ENCODE results near the gene BRD4.

BRD4 gene

GRCh38 chr19:15315101-15315500 is 17.2 kb downstream of the BRD4 start:
- no peak for DNase-seq (ENCODE audit: low spot score)

GRCh38 chr19:15313649-15314279 is 18.6 kb downstream of the BRD4 start:
- no peak for DNase-seq (ENCODE audit: low spot score)

GRCh38 chr19:15307169-15307568 is 25.2 kb downstream of the BRD4 start:
- no peak for DNase-seq (ENCODE audit: low spot score)

DNA sequence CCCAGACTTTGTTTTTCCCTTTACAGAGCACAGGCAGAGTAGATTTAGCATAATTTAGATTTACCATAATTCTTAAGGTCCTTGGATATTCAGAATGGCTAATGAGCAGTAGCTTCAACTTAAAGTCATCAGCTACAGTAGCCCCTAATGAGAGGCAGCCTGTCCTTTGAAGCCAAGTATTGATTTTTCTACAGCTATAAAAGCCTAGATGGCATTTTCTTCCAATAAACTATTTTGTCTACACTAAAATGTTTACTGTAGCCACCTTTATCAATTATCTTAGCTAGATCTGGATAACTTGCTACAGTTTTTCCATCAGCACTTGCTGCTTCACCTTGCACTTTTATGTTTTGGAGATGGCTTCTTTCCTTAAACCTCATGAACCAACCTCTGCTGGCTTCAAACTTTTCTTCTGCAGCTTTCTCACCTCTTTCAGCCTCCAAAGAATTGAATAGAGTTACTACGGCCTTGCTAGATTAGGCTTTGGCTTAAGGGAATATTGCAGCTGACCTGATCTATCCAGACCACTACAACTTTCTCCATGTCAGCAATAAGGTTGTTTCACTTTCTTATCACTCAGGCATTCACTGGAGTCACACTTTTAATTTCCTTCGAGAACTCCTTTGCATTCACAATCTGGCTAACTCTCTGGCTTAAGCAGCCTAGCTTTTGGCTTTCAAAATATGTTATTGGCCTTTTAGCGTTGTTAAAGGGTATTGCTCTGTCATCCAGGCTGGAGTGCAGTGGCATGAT is 26.6 kb downstream of the BRD4 start:
- DNase-seq (ENCODE audit: low spot score) = no peak

DNA sequence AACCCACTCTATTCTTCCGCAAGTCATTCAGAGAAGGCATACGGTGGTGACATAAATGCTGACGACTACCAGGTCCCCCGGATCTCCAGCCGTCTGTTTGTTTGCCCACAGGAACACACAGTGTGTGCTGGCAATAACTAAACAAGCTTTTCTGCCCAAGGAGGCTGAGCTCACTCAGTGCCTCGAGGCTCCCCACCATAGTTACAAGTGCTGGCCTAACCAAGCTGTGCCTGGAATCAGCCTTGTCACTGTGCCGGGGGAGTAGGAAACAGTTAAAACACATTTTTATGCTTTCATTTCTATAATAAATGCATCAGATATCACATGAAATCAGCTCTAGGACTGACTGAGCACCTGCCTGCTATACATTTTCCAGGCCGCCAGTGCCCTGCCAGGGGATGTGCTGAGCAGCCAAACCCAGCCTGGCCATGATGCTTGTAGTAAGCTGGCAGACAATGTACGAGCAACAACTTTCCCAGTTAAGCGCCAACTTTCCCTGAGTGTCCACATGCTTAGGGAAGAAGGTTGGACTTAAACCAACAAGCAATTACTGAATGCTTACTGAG is 28.1 kb downstream of the BRD4 start:
- no peak for DNase-seq (ENCODE audit: low spot score)

DNA sequence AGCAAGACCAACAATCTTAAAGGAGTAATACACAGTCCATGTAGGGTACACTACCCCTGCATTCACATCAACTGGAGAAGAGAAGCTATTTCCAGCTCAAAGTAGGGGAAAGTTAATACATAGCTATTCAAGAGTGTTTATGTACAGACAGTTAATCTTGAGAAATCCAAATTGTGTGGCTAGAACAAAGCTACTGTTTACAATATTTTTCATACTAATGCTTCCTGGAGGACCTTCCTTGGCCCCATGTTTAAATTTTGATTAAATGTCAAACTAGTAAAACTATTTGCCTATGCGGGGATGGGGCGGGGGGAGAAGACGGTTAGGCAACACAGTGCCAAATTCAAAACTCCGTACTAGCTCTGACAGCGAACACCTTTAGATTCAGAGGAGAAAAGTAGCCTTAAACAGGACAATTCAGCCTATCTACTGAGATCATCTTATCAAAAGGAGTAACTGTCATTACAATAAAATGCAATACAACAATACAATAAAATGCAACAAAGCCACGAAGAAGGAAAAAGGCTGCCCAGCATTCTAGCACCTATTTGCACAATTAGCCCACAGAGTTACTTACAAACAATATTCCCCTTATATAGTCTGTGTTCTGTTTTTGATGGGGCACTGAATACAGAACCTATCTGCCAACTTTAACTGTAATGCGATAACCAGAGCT is 29.1 kb downstream of the BRD4 start:
- DNase-seq (ENCODE audit: low spot score) = no peak

DNA sequence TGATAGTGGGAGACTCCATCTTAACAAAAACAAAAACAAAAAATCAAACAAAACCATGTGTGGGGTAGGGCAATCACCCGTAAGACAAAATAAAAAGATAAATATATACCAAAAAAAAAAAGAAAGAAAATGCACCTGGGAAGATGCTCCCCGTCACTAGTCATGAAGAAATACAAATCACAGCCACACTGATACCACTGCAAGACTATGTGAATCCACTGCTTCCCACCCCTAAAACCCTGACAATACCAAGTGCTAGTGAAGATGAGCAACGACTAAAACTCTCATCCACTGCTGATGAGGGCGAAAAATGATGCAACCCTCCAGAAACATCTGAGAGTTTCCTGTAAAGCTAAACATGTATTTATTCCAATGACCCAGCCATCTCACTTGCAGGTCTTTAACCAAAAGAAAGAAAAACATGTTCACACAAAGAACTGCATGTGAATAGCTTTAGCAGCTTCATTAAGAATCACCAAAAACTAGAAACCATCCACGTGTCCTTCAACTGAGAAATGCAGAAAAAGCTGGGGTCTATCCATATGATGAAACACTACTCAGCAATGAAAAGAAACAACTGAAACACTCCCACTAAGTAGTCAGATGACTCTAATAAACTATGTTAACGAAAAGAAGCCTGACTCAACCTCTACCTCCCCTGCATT is 31.7 kb downstream of the BRD4 start:
- no peak for DNase-seq (ENCODE audit: low spot score)

DNA sequence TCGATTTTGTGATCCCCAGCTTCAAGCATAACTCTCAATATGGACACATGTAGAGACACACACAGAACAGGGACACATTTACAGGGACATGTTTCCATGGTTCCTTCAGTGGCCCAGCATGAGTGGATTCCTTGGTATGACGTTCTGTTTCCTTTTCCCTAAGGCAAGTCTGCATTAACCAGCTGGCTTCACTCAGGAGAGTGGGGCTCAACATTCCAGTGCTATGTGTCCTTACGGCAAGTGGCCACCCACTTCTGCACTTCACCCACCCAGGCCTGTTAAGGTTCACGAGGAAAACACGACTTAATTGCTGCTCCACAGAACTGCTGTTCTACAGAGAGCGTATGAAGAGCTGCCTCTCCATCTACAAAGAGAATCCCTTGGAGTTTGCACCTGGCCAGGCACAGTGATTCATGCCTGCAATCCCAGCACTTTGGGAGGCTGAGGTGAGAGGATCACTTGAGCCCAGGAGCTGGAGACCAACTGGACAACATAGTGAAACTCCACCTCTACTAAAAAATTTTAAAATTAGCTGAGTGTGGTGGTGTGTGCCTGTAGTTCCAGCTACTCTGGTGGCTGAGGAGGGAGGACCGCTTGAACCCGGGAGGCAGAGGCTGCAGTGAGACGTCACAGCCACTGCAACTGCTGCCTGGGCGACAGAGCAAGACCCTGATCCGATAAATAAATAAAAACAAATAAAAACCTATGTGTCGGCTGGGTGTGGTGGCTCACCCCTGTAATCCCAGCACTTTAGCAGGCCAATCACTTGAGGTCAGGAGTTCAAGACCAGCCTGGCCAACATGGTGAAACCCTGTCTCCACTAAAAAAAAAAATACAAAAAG is 32.5 kb downstream of the BRD4 start:
- no peak for DNase-seq (ENCODE audit: low spot score)

DNA sequence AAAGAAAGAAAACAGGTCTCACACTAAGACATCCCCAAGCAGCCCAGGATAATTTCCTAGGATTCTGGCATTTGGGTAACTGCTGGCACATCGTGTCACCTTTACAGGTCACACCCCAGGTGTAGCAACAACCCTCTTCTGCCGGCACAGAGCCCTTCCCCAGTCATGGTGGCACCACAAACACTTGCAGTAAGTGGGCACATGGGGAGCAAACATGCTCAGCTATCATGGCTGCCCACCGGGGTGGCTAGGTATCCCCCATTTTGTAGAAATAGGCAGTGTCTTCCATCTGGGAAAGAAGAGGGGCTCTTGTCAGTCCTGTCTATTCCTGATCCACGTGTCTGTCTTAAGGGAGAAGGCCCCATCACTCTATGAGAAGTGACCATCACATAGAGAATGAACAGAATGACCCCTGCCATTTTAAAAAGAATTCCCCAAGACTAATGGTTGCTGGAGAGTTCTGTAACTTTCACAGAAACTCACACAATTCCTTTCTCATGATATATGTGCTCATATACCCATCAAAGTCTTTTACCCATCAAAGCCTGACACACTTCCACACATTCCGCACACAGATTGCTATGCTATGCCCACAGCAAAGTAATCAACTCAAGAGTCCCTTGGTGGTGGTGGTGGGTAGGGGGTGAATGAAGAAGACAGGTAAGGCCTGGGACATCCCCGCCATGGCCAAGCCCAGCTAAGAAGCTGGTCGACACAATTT is 33.3 kb downstream of the BRD4 start:
- no peak for DNase-seq (ENCODE audit: low spot score)

- DNase-seq (ENCODE audit: low spot score) = no peak
Observed at GRCh38 chr19:15297416-15298224, 34.7 kb downstream of the BRD4 start.

DNA sequence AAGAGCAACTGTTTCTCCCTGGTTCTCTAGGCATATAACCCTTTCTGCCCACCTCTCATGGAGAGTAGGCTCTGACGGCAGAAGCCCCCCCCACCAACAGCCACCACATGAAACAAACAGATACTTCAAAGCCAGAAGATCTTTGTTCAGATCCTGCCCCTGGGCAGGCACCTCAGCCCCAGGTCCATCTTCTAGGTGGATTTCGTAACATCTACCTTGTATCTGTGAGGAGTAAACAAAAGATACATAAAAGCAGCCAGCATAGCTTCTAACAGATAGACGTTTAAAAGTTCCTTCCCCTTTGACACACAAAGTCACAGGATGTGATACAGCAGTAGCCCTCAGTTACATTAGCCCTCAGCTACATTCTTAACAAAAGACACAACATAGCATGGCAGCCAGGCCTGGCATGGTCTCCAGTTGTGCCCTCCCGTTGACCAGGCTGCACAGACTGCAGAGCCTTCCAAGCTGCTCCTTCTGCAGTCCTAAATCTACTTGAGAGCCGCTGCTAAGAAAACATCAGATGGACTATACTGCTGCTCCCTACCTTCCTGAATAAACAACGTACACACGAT is 35.4 kb downstream of the BRD4 start:
- DNase-seq (ENCODE audit: low spot score) = no peak

DNA sequence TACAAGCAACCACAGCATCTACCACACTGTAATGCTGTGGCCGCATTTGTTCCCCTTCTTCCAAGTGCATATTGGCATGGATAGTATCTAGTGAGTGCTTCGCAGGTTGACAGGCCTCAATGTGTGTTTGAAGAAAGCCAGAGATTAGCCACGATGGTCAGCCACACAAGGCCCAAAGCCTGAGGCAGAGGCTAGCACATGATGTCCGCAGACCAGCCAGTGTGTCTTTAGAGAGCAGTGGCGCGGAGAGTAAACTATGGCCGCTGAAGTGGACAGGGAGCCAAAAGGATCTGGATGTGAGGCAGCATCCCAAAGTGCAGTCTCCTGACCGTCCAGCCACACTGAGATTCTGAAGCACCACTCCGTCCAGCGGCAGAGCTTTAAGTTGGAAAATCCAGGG is 36.0 kb downstream of the BRD4 start:
- DNase-seq (ENCODE audit: low spot score) = no peak

DNA sequence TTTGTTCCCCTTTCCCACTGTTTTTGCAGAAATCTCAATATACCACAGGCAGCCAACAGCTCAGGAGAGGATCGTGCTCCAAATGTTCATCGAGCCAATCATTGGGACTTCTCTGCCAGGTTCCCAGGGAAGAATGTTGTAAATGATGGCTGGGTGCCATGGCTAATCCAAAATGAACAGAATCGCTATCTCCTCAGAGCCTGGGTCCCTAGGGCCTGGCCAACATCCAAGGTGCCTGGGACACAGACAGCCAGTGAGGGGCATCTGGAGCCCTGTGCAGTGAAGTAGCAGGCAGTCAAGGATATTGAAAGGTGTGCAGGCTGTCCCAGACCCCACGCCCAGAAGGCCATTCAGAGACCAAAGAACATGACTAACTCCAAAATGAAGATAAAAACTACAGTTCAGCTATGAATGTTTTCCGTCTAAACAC is 37.8 kb downstream of the BRD4 start:
- DNase-seq (ENCODE audit: low spot score) = no peak

DNA sequence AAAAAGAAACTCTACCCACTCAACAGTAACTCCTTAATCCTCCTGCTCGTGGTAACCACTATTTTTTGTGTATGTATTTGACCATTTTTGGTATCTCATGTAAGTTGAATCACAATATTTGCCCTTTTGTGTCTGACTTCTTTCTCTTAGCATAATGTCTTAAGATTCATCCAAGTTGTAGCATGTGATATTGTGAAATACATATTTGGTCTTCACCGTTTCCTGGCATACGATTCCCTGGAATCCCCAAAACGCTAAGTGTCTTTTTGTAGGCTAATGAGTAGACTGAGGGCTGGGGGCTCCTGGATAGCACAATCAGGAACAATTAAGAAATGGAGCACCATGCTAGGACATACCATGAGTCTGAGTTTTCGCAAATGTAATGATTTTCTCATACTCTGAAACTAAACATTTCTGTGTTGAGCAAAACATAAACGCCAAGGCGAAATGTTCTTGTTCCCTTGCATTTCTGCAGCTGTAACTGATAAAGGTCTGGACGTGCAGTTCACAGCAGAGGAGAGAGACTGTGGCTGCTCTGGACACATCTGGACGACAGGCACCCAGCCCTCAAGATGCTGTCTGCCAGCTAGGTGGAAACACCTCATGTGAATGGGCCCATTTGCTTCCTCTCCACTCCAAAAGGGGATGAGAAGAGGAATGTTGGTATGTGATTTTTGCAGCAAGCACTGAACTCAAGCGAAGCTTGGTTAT is 38.4 kb downstream of the BRD4 start:
- no peak for DNase-seq (ENCODE audit: low spot score)

DNA sequence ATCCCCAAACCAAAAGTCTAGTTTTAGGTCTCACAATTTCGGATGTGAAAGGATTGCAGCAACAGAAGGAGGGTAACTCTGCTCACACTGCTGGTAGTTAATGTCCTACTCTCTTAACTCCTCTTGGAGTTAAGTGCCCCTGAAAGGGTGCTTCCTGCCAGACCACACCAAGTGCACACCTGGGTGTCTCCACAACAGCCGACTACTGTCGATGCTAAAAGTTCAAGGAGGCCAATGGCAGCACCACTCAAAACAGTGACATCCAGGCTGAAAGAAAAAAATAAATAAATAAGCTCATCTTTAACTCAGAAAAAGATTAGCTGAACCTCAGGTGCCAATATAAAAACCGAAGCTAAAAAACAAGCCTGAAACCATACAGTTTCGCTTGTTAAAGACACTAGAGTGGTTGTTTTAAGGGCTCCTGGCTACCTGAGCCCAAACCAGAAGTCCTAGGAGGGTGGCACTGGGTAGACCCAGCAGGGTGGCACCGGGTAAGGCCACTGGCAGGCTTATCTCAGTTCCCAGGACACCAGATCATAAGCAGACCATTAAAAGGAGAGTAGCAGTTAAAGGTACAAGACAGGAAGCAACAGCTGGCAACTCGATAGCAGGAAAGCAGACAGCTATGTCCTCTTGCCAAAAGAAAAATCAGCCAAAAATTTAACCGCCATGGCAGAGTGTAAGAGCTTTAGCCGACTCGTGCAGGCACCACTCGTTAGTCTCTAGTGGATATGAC is 39.3 kb downstream of the BRD4 start:
- DNase-seq (ENCODE audit: low spot score) = no peak

- DNase-seq (ENCODE audit: low spot score) = no peak
Observed at GRCh38 chr19:15292140-15292539, 40.2 kb downstream of the BRD4 start.

GRCh38 chr19:15291548-15292021 is 40.8 kb downstream of the BRD4 start:
- no peak for DNase-seq (ENCODE audit: low spot score)

DNA sequence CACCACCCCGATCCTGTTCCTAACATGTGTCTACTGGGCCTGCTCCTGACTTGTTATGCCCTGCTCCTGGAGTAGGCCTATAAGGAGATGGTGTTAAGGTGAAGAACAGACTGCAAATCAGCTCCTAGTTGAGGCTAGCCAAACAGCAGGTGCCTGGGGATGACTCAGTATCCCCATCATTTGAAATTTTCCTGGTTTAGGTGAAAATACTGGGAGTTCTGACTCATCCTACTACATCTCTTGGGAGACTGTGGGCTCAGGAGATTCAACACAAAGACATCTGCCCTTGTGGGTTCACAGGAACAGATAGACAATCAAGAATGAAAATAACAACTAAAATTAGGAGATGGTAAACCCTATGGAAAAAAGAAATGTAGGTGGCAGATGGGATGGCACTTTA is 41.2 kb downstream of the BRD4 start:
- no peak for DNase-seq (ENCODE audit: low spot score)
